ENCODE measurements around the gene OR2K2. TPM values are rescaled to one million over a fixed set of nuclear protein-coding genes. Genes with fewer than 3 reads are reported as not detected.

OR2K2 gene, protein sequence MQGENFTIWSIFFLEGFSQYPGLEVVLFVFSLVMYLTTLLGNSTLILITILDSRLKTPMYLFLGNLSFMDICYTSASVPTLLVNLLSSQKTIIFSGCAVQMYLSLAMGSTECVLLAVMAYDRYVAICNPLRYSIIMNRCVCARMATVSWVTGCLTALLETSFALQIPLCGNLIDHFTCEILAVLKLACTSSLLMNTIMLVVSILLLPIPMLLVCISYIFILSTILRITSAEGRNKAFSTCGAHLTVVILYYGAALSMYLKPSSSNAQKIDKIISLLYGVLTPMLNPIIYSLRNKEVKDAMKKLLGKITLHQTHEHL
- 0.18 TPM in 1 of 2 replicates, not detected in the other for total RNA-seq (ENCODE audit: low replicate concordance)

DNA sequence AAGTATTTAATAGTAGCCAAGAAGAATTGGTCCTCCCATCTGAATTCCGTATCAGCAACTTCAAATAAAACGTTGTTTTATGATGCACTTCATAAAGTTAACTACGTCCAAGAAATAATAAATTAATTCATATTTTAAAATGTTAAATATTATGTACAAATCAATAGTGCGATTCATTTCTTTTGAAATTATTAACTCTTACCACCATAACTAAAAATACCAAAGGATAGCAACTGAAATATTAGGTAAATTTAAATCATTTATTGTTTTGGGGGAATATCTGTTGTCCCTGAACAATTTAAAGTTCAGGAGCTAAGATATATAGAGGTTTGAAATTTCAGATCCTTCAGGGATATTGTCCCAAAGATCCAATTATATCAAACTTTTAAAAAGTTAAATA is at the start of gene OR2K2:
Gene OR2K2, minus strand, starts transcription at position 101 of the 400 bp plus-strand sequence. CDS start 1,791 bp downstream, outside the sequence.
- TF ChIP-seq CTCF (IDR thresholded peaks at IDR 0.05; ENCODE audit: insufficient read depth, low read length) = no peak
- H3K4me3 ChIP-seq (ENCODE audit: low read depth, low read length) = no peak within 1 kb of the TSS
- DNase-seq (ENCODE audit: low read depth) = no peak

- DNase-seq (ENCODE audit: low read depth) = peak; percentile 10
Measured at GRCh38 chr9:111375817-111376564, 46.0 kb upstream of the OR2K2 start.

DNA sequence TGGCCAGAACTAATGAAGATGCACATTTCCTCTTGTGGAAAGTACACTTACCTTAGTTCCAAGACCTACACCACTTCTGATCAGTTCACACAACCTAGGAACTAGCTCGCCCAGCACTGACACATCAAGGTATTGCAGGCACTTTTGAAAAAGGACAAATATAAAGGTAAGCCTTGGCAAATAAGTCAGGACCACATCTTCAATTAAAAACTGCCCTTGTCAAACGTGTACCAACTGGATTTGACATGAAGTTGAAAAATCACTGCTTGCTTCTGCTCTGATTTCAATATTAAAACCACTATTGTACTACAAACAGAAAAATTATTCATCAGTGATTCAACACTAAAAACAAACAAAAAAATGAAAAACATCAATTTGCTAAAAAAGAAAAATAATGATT is 45.0 kb upstream of the OR2K2 start:
- no peak for TF ChIP-seq CTCF (IDR thresholded peaks at IDR 0.05; ENCODE audit: insufficient read depth, low read length)
- H3K4me3 ChIP-seq (ENCODE audit: low read depth, low read length) = no peak overlapping the region
- DNase-seq (ENCODE audit: low read depth) = no peak

More at GRCh38 chr9:111375817-111376564, 46.0 kb upstream of the OR2K2 start:
- no peak overlapping the region for H3K4me3 ChIP-seq (ENCODE audit: low read depth, low read length)
- no peak for TF ChIP-seq CTCF (IDR thresholded peaks at IDR 0.05; ENCODE audit: insufficient read depth, low read length)

GRCh38 chr9:111372297-111372696 is 42.3 kb upstream of the OR2K2 start:
- TF ChIP-seq CTCF (IDR thresholded peaks at IDR 0.05; ENCODE audit: insufficient read depth, low read length) = no peak
- H3K4me3 ChIP-seq (ENCODE audit: low read depth, low read length) = no peak overlapping the region

DNA sequence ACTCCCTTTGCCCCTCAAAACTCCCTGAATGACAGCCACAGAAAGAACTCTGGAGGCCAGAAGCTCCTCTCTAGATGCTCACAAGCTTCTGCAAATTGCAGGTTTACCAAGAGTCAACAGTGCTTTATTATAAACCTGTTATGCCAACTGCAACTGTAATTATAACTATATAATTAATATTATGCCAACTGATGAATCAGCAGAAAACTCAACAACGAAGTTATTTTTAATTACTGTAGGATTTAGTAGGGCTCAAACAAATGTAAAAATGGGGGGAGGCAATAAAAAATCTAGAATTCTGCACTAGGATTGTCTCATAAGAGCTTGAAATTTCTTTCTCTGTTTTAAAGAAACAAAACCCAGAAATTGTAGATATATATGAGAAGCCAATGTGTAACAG is 37.0 kb upstream of the OR2K2 start:
- no peak overlapping the region for H3K4me3 ChIP-seq (ENCODE audit: low read depth, low read length)
- DNase-seq (ENCODE audit: low read depth) = no peak
- TF ChIP-seq CTCF (IDR thresholded peaks at IDR 0.05; ENCODE audit: insufficient read depth, low read length) = no peak

More at GRCh38 chr9:111372297-111372696, 42.3 kb upstream of the OR2K2 start:
- no peak for DNase-seq (ENCODE audit: low read depth)

GRCh38 chr9:111362526-111362925 is 32.5 kb upstream of the OR2K2 start:
- H3K4me3 ChIP-seq (ENCODE audit: low read depth, low read length) = no peak overlapping the region
- TF ChIP-seq CTCF (IDR thresholded peaks at IDR 0.05; ENCODE audit: insufficient read depth, low read length) = no peak
- DNase-seq (ENCODE audit: low read depth) = no peak

All from fibroblast of the aortic adventitia (primary cell).